Measurements from ENCODE around the gene CHPF2.

The CHPF2 gene

DNA sequence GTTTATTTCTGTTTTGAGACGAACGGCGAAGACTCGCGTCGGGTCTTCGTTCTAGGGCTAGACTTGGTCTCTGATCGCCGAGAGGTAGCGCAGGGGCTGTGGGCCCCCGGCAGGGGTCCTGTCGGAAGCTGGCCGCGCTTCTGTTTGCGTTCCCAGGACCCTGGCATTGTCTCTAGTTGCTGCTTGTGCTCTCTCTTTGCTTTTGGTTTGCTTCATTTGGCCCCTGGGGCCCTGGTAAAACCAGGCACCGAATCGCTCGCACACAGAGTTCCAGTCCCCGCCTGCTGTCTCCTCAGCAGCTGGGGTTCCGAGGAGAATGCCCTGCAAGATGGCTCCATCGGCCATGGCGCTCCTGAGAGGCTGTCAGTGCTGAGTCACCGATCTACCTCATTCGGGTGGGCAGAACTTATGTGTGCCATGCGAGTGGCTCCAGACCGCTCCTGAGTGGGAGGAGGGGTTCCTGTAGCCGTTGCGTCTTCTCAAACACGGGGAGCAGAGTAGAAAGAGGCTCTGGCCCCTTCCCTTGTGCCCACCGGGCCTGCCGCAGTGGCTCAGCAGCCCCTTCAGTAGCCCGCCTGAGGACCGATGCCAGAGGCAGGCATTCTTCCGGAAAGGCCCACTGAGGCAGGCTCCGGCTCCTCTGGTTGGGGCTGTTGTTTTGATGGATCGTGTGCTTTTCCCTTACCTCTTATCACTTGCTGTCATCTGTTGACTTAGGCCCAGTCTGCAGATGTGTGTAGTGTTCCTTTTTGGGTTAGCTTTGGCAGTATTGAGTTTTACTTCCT, 826 bp downstream of the CHPF2 start (continued):
- TF ChIP-seq, protein P1, sequence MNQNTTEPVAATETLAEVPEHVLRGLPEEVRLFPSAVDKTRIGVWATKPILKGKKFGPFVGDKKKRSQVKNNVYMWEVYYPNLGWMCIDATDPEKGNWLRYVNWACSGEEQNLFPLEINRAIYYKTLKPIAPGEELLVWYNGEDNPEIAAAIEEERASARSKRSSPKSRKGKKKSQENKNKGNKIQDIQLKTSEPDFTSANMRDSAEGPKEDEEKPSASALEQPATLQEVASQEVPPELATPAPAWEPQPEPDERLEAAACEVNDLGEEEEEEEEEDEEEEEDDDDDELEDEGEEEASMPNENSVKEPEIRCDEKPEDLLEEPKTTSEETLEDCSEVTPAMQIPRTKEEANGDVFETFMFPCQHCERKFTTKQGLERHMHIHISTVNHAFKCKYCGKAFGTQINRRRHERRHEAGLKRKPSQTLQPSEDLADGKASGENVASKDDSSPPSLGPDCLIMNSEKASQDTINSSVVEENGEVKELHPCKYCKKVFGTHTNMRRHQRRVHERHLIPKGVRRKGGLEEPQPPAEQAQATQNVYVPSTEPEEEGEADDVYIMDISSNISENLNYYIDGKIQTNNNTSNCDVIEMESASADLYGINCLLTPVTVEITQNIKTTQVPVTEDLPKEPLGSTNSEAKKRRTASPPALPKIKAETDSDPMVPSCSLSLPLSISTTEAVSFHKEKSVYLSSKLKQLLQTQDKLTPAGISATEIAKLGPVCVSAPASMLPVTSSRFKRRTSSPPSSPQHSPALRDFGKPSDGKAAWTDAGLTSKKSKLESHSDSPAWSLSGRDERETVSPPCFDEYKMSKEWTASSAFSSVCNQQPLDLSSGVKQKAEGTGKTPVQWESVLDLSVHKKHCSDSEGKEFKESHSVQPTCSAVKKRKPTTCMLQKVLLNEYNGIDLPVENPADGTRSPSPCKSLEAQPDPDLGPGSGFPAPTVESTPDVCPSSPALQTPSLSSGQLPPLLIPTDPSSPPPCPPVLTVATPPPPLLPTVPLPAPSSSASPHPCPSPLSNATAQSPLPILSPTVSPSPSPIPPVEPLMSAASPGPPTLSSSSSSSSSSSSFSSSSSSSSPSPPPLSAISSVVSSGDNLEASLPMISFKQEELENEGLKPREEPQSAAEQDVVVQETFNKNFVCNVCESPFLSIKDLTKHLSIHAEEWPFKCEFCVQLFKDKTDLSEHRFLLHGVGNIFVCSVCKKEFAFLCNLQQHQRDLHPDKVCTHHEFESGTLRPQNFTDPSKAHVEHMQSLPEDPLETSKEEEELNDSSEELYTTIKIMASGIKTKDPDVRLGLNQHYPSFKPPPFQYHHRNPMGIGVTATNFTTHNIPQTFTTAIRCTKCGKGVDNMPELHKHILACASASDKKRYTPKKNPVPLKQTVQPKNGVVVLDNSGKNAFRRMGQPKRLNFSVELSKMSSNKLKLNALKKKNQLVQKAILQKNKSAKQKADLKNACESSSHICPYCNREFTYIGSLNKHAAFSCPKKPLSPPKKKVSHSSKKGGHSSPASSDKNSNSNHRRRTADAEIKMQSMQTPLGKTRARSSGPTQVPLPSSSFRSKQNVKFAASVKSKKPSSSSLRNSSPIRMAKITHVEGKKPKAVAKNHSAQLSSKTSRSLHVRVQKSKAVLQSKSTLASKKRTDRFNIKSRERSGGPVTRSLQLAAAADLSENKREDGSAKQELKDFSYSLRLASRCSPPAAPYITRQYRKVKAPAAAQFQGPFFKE (tag by site-specific recombination; IDR thresholded peaks at IDR 0.05; ENCODE audit: borderline replicate concordance): no peak
- TF ChIP-seq ZNF394 (tag by site-specific recombination; IDR thresholded peaks at IDR 0.05; ENCODE audit: borderline replicate concordance) (0 out of 2 replicates have a peak, but pooled peaks have one; percentile 9), ZNF76 (tag by site-specific recombination; IDR thresholded peaks at IDR 0.05; ENCODE audit: borderline replicate concordance, low read depth) (peak; percentile 40; the same call in 1 of the 2 replicates), YY1 (tag by site-specific recombination; IDR thresholded peaks at IDR 0.05) (peak; percentile 84), ZNF146 (tag by site-specific recombination; IDR thresholded peaks at IDR 0.05) (no peak), ZBTB17 (tag by site-specific recombination; IDR thresholded peaks at IDR 0.05) (peak; percentile 94), ZBTB8A (tag by site-specific recombination; IDR thresholded peaks at IDR 0.05) (0 out of 2 replicates have a peak, but pooled peaks have one; percentile 36), ZNF629 (tag by site-specific recombination; IDR thresholded peaks at IDR 0.05) (peak; percentile 21; the same call in 1 of the 2 replicates), ZNF600 (tag by site-specific recombination; IDR thresholded peaks at IDR 0.05) (peak; percentile 94), ZNF621 (tag by site-specific recombination; IDR thresholded peaks at IDR 0.05) (no peak), YY2 (tag by site-specific recombination; IDR thresholded peaks at IDR 0.05) (peak; percentile 82), EGR2 (tag by site-specific recombination; IDR thresholded peaks at IDR 0.05; ENCODE audit: low read depth) (peak; percentile 70)
- TF ChIP-seq, protein P2, sequence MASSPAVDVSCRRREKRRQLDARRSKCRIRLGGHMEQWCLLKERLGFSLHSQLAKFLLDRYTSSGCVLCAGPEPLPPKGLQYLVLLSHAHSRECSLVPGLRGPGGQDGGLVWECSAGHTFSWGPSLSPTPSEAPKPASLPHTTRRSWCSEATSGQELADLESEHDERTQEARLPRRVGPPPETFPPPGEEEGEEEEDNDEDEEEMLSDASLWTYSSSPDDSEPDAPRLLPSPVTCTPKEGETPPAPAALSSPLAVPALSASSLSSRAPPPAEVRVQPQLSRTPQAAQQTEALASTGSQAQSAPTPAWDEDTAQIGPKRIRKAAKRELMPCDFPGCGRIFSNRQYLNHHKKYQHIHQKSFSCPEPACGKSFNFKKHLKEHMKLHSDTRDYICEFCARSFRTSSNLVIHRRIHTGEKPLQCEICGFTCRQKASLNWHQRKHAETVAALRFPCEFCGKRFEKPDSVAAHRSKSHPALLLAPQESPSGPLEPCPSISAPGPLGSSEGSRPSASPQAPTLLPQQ (tag by site-specific recombination; IDR thresholded peaks at IDR 0.05): peak; percentile 57
- TF ChIP-seq, protein P3, sequence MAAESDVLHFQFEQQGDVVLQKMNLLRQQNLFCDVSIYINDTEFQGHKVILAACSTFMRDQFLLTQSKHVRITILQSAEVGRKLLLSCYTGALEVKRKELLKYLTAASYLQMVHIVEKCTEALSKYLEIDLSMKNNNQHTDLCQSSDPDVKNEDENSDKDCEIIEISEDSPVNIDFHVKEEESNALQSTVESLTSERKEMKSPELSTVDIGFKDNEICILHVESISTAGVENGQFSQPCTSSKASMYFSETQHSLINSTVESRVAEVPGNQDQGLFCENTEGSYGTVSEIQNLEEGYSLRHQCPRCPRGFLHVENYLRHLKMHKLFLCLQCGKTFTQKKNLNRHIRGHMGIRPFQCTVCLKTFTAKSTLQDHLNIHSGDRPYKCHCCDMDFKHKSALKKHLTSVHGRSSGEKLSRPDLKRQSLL (tag by site-specific recombination; IDR thresholded peaks at IDR 0.05): peak; percentile 48; the same call in 1 of the 2 replicates
- TF ChIP-seq, protein P4, sequence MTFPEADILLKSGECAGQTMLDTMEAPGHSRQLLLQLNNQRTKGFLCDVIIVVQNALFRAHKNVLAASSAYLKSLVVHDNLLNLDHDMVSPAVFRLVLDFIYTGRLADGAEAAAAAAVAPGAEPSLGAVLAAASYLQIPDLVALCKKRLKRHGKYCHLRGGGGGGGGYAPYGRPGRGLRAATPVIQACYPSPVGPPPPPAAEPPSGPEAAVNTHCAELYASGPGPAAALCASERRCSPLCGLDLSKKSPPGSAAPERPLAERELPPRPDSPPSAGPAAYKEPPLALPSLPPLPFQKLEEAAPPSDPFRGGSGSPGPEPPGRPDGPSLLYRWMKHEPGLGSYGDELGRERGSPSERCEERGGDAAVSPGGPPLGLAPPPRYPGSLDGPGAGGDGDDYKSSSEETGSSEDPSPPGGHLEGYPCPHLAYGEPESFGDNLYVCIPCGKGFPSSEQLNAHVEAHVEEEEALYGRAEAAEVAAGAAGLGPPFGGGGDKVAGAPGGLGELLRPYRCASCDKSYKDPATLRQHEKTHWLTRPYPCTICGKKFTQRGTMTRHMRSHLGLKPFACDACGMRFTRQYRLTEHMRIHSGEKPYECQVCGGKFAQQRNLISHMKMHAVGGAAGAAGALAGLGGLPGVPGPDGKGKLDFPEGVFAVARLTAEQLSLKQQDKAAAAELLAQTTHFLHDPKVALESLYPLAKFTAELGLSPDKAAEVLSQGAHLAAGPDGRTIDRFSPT (tag by site-specific recombination; IDR thresholded peaks at IDR 0.05): peak; percentile 77
